Central memory CD8-positive, alpha-beta T cell (primary cell): ENCODE data around the gene CHST11.

Source experiments
- ATAC-seq: fragments of 150-1000 bp; cut with Tn5 transposase; replicated peaks from 2 replicates; pipeline ENCODE4 v1.10.0; 2022; ENCODE audit warnings: mild to moderate bottlenecking, moderate FRiP score, moderate number of reproducible peaks; ENCODE audit not compliant: poor library complexity, severe bottlenecking; ENCODE audit errors: extremely low read depth
- DNase-seq, 2 donors: peaks; one replicate each; pipeline ENCODE4 v3.0.0; 2021; ENCODE audit warnings: low spot score in 2 of 2
- H3K27ac Mint-ChIP-seq: one replicate; pipeline ENCODE4 v1.8.0; 2022; ENCODE audit warnings: low read depth, mild to moderate bottlenecking, moderate library complexity, mixed read lengths
- H3K27me3 Mint-ChIP-seq: one replicate; pipeline ENCODE4 v1.8.0; 2022; ENCODE audit warnings: mixed read lengths
- H3K36me3 Mint-ChIP-seq: one replicate; pipeline ENCODE4 v1.8.0; 2022; ENCODE audit warnings: mild to moderate bottlenecking, moderate library complexity, mixed read lengths; ENCODE audit not compliant: insufficient read depth
- H3K4me1 Mint-ChIP-seq: one replicate; pipeline ENCODE4 v1.8.0; 2022; ENCODE audit warnings: mixed read lengths
- H3K4me3 Mint-ChIP-seq: one replicate; pipeline ENCODE4 v1.8.0; 2022; ENCODE audit warnings: mild to moderate bottlenecking, moderate library complexity, mixed read lengths
- H3K9me3 Mint-ChIP-seq: one replicate; pipeline ENCODE4 v1.8.0; 2022; ENCODE audit warnings: mixed read lengths

Gene CHST11

DNA sequence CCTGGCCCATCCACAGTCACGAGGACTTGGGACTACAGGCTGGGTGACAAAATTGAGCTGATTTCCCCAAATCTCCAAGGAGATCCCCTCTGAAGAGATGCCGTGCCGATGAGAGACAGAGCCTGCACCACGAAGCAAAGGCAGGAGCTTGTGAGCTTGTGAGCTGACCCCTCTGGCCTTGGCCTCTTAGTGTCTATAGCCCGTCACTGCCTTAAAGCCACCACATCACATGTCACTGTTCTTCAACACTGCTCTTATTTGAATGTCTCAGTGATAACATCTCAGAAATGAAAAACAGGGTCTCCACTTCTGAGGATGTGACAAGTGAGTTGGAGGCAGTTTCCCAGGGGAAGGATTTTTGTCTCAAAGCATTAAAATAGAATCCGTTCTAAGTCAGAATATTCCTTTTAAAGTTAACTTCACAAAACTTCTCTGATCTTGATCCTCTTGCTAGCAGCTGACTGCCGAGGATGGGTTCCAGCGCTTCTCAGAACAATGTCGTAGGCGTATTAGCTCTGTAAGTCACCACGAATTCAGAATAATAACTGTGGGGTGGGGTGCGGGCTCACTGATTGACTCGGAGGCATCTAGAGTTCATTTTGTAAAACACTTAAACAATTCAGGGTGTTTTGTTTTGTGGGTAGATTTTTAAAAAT is 37.5 kb downstream of the CHST11 start:
- H3K36me3 Mint-ChIP-seq = peaks cover 9% of the 10 kb centered on the region
- peaks cover 88% of the 10 kb centered on the region for H3K4me1 Mint-ChIP-seq
- H3K9me3 Mint-ChIP-seq = no peaks in the 10 kb centered on the region
- DNase-seq (no peak), ATAC-seq (peak; percentile 51)
- H3K4me3 Mint-ChIP-seq = peak overlapping the region; percentile 65
- peak overlapping the region; percentile 91 for H3K27ac Mint-ChIP-seq
- H3K27me3 Mint-ChIP-seq = no peaks in the 10 kb centered on the region

- no peak for DNase-seq
- peak overlapping the region; percentile 91 for H3K27ac Mint-ChIP-seq
These were observed 38.0 kb downstream of the CHST11 start for GRCh38 chr12:104494793-104495158.

DNA sequence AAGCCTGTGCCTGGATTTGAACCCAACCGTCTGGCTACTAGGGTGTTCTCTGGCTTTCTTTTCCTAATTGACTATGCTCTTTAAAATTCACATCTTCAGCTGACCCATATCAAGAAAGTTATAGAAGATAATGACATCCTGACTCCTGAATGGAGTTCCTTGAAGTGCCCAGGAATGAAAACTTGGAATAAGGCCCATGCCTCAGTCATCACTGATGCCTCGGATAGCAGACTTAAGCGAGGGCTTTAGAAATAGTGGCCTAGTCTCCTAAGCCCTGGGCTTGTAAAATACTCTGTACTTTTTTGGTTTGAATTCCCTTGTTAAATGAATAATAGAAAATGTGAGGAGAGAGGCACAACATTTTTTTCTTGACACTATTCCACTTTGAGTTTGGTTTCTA is 39.0 kb downstream of the CHST11 start:
- Mint-ChIP-seq H3K36me3 (peaks cover 6% of the 10 kb centered on the region), H3K4me1 (peaks cover 91% of the 10 kb centered on the region)

More at GRCh38 chr12:104494793-104495158, 38.0 kb downstream of the CHST11 start:
- Mint-ChIP-seq H3K36me3 (peaks cover 6% of the 10 kb centered on the region), H3K4me3 (peak overlapping the region; percentile 65), H3K9me3 (no peaks in the 10 kb centered on the region), H3K4me1 (peaks cover 91% of the 10 kb centered on the region), H3K27me3 (no peaks in the 10 kb centered on the region)
- peak; percentile 48 for ATAC-seq

DNA sequence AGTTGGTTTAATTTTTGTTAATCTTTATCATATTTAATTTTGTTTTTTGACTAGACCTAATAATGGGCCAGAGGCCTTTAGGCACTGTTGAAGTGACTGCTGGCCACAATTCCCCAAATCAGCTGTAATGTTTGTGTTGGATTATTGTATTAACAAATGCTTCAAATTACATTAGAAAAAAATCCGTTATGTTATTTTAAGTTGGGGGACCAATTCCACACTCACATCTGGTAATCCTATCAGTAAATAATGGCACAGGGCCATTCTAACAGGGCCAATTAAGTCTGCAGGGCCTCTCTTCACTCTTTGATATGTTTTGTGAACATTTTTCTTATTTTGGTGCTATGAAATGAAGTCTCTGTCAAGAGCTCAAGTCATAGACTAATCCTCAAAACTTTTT is 39.6 kb downstream of the CHST11 start:
- Mint-ChIP-seq H3K4me3 (no peak overlapping the region), H3K27ac (peak overlapping the region; percentile 52), H3K36me3 (peaks cover 6% of the 10 kb centered on the region)

More for the DNA sequence above, 39.0 kb downstream of the CHST11 start:
- ATAC-seq (no peak), DNase-seq (no peak)
- H3K27ac Mint-ChIP-seq = peak overlapping the region; percentile 52
- no peaks in the 10 kb centered on the region for H3K9me3 Mint-ChIP-seq
- H3K27me3 Mint-ChIP-seq = no peaks in the 10 kb centered on the region
- peak overlapping the region; percentile 33 for H3K4me3 Mint-ChIP-seq

GRCh38 chr12:104498211-104498801 is 41.6 kb downstream of the CHST11 start:
- Mint-ChIP-seq H3K4me3 (peak overlapping the region; percentile 41), H3K9me3 (no peaks in the 10 kb centered on the region), H3K27me3 (no peaks in the 10 kb centered on the region), H3K4me1 (peaks cover 86% of the 10 kb centered on the region), H3K36me3 (peaks cover 16% of the 10 kb centered on the region), H3K27ac (peak overlapping the region; percentile 42)
- no peak for DNase-seq
- ATAC-seq = peak; percentile 33

More for the DNA sequence above, 39.6 kb downstream of the CHST11 start:
- DNase-seq (no peak), ATAC-seq (no peak)
- H3K9me3 Mint-ChIP-seq = no peaks in the 10 kb centered on the region
- peaks cover 87% of the 10 kb centered on the region for H3K4me1 Mint-ChIP-seq
- H3K27me3 Mint-ChIP-seq = no peaks in the 10 kb centered on the region

DNA sequence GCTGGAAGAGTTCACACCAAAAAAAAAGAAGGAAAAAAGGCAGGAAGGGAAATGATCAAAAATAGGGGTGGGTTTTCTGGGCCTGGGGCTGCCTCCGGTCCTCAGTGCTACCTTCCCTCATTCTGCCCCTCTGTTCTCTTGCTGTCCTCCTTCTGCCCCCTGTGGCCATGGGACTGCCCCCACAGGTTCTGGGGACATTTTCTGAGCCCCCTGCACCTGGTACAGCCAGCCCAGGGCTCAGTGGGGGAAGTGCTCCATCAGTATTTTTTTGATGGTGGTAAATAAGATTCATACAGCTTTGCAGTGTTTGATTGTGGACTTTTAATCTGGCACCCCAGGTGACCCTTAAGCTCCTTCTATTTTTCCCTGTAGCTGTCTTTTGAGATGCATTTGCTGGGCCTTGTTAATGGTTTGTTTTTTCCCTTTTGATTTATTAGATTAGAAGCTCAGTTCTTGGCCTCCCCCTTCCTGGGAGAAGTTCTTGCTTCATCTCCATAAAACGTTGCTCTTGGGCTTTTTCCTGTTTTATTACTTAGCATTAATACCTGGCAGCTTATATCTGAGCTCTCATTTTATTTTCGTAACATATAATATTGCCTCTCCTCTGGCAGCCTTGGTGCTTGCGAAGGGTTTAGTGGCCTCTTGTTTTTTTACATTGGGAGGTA is 43.1 kb downstream of the CHST11 start:
- Mint-ChIP-seq H3K9me3 (no peaks in the 10 kb centered on the region), H3K27ac (peak overlapping the region; percentile 42), H3K4me1 (peaks cover 86% of the 10 kb centered on the region), H3K36me3 (peaks cover 16% of the 10 kb centered on the region), H3K4me3 (no peak overlapping the region), H3K27me3 (no peaks in the 10 kb centered on the region)
- no peak for ATAC-seq
- DNase-seq = no peak

GRCh38 chr12:104501115-104501514 is 44.4 kb downstream of the CHST11 start:
- Mint-ChIP-seq H3K27ac (no peak overlapping the region), H3K27me3 (no peaks in the 10 kb centered on the region), H3K4me3 (no peak overlapping the region), H3K36me3 (peaks cover 16% of the 10 kb centered on the region), H3K4me1 (peaks cover 90% of the 10 kb centered on the region), H3K9me3 (no peaks in the 10 kb centered on the region)
- no peak for ATAC-seq
- DNase-seq = no peak

DNA sequence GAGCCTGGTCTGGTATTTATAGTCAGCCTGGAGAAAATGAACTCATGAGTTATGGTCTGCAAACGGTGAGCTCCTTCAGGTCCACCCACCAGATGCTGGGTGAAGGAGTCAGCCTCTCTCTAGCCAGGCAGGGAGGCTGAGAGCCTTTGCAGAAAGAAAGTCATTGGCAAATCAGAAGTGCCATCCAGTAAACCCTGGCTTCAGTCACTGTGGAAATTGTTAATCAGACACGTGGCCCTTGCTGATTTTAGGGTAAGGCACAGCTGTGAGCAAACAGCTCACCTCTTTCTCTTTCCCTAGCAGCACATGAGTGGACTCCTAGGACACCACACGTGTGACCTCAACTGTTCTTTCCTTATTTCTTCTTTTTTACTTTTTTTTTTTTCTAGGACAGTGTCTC is 44.9 kb downstream of the CHST11 start:
- Mint-ChIP-seq H3K36me3 (peaks cover 16% of the 10 kb centered on the region), H3K4me1 (peaks cover 94% of the 10 kb centered on the region), H3K27ac (no peak overlapping the region), H3K4me3 (no peak overlapping the region), H3K27me3 (no peaks in the 10 kb centered on the region), H3K9me3 (no peaks in the 10 kb centered on the region)
- ATAC-seq (no peak), DNase-seq (no peak)

DNA sequence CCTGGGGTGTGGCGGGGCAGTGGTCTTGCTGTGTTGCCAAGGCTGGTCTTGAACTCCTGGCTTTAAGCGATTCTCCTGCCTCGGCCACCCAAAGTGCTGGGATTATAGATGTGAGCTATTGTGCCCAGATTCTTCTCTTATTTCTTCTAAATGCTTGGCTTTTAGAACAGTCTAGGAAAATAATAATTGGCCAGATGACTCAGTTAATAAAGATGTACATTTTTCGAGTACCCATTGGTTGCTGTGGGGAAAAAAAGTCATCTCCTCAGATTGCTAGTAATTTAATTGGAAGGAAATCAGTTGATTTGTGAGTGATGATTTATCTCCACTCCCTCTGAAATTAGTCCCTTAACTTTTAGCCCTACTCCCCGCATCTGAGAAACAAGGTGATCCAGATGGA is 45.5 kb downstream of the CHST11 start:
- Mint-ChIP-seq H3K4me3 (no peak overlapping the region), H3K36me3 (peaks cover 19% of the 10 kb centered on the region), H3K9me3 (no peaks in the 10 kb centered on the region), H3K4me1 (peaks cover 94% of the 10 kb centered on the region), H3K27ac (peak overlapping the region; percentile 54), H3K27me3 (no peaks in the 10 kb centered on the region)
- DNase-seq (no peak), ATAC-seq (no peak)

DNA sequence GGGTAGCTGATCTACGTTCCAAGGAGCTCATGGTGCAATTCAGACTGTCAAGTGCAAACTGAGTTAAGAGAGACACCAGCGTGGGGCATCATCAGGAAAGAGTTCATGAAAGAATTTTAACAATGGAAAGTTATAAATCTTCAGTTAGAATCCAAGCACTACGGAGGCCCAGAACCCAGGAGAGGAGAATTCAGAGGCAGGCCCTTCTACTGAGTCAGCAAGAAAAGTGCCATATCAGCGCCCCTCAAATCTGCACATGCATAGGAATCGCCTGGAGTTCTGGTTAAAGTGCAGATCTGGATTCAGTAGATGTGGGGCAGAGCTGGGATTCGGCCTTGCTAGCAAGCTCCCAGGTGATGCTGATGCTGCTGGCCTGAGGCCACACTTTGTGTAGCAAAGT is 45.9 kb downstream of the CHST11 start:
- H3K27me3 Mint-ChIP-seq = no peaks in the 10 kb centered on the region
- no peaks in the 10 kb centered on the region for H3K9me3 Mint-ChIP-seq
- H3K4me1 Mint-ChIP-seq = peaks cover 94% of the 10 kb centered on the region
- ATAC-seq (no peak), DNase-seq (no peak)
- peak overlapping the region; percentile 51 for H3K4me3 Mint-ChIP-seq
- H3K27ac Mint-ChIP-seq = peak overlapping the region; percentile 54
- peaks cover 19% of the 10 kb centered on the region for H3K36me3 Mint-ChIP-seq

GRCh38 chr12:104503191-104503590 is 46.4 kb downstream of the CHST11 start:
- Mint-ChIP-seq H3K4me3 (peak overlapping the region; percentile 51), H3K27ac (no peak overlapping the region), H3K9me3 (no peaks in the 10 kb centered on the region), H3K4me1 (peaks cover 94% of the 10 kb centered on the region), H3K27me3 (no peaks in the 10 kb centered on the region), H3K36me3 (peaks cover 18% of the 10 kb centered on the region)
- no peak for DNase-seq
- ATAC-seq = peak; percentile 30

- H3K36me3 Mint-ChIP-seq = peaks cover 16% of the 10 kb centered on the region
- H3K4me3 Mint-ChIP-seq = no peak overlapping the region
- no peak overlapping the region for H3K27ac Mint-ChIP-seq
- no peaks in the 10 kb centered on the region for H3K9me3 Mint-ChIP-seq
- peaks cover 94% of the 10 kb centered on the region for H3K4me1 Mint-ChIP-seq
- DNase-seq (no peak), ATAC-seq (no peak)
- H3K27me3 Mint-ChIP-seq = no peaks in the 10 kb centered on the region
These were observed 47.4 kb downstream of the CHST11 start for GRCh38 chr12:104504146-104504545.
